Renal cortex interstitium (tissue), 11 donors: Measurements from ENCODE around the gene LHPP. TPM values are rescaled to one million over a fixed set of nuclear protein-coding genes. Genes with fewer than 3 reads are reported as not detected.
"Not testable (repeated sequence)": the region's sequence is repeated elsewhere in the genome, so short reads cannot be mapped to it uniquely, and the experiment has no call there.

ENCODE experiments used
- DNase-seq, 11 donors: peaks; one replicate each; pipeline ENCODE4 v3.0.0-alpha.2; 2013; ENCODE audit warnings: low read depth in 9 of 11, low spot score in 4 of 11; ENCODE audit errors: extremely low read depth in 1 of 11
- polyA plus RNA-seq, 3 donors: library from polyadenylated mRNA; unstranded; fragments of 120-200 nt; gene quantifications; one replicate each; pipeline ENCODE4 v1.2.1, GENCODE V29; 2013; ENCODE audit not compliant: insufficient read length in 3 of 3

LHPP gene
- polyA plus RNA-seq, 3 donors, result 16.5 to 24.8 (median 22.0) TPM

GRCh38 chr10:124570646-124571045, 109.0 kb downstream of the LHPP start:
- DNase-seq, result no peak

DNA sequence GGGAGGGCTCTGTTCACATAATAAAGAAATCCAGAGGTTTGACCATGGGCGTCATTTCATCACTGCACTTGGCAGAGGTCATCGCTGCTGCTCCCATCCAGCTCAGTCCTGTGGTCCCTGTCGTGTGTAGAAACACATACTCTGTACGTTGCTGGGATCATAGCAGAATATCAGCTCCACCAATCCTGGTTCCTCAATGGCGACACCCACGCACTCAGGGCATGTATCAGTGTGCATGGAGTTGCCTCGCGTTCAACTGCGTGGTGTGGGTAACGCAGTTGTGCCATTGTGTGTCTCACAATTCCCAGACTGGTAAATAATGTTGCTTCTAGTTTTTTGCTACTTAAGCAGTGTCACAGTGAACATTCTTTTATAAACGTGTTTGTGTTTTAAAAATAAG, 111.1 kb downstream of the LHPP start:
- DNase-seq, result no peak

DNA sequence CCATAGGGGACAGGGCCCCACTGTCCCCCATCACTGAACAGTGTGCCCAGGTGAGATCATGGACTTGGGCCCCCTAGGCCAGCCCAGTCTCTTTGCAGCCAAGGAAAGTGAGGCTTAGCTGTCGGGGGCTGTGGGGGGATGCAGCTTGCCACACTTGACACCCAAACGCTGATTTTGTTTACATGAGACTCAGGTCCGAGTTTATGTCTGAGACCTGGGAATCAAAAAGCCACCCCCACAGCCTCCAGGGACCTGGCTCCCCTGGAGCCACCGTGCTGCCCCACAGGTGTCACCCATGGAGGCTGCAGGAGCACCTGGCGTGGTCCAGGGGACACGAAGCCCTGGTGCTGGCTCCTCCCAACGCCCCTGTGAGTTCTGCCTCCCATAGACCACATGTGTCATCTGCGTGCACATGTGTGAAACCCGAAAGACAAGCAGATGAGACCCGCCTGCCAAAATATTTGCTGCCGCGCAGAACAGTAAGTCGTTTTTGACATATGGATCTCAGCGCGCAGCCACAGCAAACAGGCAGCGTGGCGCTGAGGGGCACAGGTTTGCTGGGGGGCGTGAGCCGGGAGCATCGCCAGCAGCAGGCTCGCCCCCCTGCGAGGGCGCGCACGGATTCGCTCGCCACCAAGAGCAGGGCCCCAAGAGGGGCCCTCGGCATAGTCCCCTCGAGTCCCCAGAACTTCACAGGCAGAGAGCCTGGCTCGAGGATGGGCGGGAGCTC, 112.3 kb downstream of the LHPP start:
- no peak for DNase-seq

DNA sequence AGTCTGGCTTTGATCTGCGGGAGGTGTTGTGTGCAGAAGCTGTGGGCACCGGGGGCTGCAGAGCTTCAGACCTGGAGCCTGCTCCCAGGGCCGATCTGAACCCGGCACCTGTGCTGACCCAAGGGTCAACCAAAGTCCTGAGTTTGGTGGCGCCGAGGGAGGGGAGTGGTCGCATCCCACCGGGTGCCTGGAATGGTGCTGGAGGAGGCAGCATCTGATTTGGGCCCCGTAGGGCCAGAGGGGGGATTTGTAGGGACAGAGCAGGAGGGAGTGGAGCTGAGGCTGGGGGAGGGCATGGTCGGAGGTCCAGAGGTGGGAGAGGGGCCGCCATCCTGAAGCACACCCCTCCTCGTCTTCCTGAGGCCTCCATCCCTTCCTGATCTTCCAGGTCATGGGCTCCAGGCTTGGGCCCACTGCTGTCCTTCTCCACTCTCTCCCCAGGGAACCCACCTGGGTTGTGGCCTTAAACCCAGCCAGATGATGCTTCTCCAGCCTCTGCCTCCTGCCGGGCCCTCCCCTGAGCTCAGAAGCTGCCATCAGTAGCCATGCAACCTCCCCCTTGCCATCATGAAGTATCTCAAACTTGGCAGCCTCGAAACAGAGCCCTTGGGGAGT, 112.9 kb downstream of the LHPP start:
- DNase-seq, result no peak

GRCh38 chr10:124575107-124576035, 113.7 kb downstream of the LHPP start:
- no peak for DNase-seq

DNA sequence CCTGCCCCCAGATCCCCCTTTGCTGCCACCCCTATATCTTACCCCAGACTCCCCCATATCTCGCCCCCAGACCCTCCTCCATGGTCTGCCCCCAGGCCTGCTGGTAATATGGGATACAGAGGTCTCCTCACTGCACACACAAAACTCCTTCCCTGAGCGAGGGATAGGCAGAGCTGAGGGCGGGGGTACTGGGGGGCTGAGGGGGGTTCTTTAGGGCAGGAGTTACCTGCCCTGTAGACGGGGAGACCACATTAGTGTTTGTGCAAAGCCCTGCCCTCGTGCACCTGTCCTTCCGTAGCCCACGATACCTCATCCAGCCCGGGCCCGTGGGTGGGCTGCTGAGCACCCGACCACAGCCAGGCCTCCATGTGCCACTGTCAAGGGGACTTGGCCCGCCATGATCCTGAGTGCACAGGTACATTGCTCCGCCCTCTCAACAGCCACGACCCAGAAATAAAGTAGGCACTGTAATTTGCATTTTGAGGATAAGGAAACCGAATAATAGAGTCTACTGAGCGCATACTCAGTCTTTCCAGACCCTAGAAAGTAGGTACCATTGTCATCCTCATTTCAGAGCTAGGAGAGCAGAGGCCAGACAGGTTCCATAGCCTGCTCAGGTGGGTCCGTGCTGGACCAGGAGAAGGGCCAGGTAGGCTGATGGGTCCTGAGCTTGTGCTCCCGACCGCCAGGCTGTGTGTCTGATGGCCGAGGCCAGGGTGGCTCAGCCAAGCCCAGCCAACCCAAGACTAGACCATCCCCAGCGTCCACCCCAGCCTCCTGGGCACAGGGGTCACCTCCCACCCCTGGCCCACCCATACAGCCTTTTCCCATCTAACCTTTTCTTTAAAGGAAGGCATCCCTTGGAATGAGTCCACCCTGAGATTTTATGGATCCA, 115.2 kb downstream of the LHPP start:
- DNase-seq, result no peak

- DNase-seq, result no peak
Measured at GRCh38 chr10:124577651-124578050, 116.0 kb downstream of the LHPP start.

DNA sequence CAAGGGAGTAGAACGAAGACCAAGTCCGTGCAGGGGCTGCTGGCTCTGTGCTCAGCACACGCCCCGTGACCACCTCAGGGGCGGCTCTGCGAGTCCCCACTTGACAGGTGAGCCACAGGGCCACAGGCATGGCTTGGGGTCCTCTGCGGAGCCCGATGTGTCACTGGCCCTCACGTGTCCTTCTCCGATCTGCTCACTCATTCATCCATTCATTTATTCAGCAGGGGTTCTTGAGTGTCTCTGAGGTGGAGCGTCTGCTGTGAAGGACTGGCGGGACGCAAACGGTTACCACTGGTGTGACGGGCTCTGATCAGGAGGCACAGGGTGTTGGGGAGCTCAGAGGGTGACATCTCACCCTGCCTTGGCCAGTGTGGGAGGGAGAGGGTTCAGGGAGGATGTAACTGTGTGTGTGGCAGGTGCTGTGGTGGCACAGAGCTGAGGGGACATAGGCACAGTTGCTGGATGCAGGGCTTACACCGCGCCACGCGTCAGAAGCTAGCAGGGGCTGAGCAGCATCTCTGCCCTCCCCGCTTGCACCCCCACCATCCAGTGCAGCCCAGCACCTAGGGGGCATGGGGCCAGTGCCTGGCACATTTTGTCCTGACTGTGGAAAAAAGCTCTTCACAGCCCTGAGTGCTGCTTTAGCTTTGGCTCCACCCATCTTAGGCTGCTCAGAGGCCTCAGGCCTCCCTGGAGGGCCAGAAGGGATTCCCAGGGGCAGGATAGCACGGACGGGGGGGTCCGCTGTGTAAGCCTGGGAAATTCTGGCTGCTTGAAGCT, 116.8 kb downstream of the LHPP start:
- DNase-seq, result no peak

DNA sequence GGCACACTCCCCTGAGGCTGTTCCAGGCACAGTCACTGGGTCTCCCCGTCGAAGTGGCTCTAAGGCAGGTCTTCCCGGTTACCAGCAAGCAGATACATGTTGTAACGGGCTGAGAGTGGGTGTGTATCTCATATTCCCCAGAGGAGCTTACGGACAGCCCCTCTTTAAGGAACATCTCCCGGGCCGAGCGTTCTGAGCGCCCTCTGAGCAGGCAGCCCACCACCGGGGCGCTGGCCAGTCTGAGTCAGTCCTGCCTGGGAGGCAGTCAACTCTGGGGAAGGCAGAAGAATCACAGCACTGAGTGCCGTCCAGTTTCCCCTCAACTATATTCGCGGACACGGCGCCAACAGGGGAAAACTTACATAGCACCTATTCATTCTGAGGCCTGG, 117.4 kb downstream of the LHPP start:
- no peak for DNase-seq

DNA sequence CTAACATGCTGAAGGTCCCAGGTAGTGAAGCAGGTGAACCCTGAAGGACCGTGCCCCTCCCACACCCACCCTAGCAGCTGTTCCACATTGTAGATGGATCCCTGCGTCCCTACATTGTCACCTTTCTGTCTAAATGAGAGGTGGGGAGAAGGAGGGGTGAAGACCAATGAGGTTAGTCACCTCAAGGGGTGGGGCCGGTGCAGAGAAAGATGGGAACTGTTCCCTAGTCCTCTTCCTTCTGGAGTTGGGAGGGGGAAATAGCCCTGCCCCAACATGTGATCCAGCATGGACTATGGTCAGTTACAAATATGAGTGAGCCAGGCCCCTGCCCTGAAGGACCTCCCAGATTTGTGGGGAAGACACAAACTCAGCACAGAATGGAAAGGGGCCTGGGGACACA, 124.5 kb downstream of the LHPP start:
- no peak for DNase-seq

- DNase-seq, result no peak
Measured at GRCh38 chr10:124587811-124588211, 126.2 kb downstream of the LHPP start.

- DNase-seq, result not testable (repeated sequence)
Measured at GRCh38 chr10:124588341-124588735, 126.7 kb downstream of the LHPP start.

- peak; percentile 62 to 88 (median 78) for DNase-seq
Measured at GRCh38 chr10:124588736-124589490, 127.3 kb downstream of the LHPP start.

DNA sequence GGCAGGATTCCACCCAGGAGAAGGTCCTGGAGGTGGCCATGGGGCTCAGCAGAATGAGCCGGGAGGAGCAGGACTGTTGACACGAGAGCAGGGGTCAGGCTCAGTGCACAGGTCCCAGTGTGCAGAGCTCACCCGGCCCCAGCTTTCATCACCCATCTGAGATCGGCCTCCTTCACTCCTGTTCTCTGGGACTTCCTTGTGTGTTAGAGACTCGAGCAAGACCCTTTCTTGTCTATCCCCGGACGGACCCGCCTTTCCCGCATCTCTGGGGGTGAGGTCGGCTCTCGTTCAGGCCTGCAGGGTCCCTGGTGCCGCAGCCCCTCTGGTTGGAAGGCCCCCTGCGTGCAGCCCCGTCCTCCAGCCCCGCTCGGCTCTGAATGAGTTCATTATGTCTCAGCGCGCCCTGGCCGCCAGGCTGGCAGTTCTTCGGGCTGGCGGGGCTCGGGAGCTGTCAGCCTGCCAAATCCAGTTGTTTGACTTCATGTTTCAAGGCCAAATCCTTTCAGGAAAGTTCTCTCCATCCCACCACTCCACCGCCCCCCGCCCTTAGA, 127.9 kb downstream of the LHPP start:
- DNase-seq, result no peak

GRCh38 chr10:124590216-124591122, 128.8 kb downstream of the LHPP start:
- DNase-seq, result no peak

GRCh38 chr10:124591123-124591495, 129.5 kb downstream of the LHPP start:
- no peak for DNase-seq
